Testis (tissue), 3 donors: ENCODE measurements around the gene UPF1. TPM values are rescaled to one million over a fixed set of nuclear protein-coding genes. Genes with fewer than 3 reads are reported as not detected.

Experiments used
- DNase-seq: peaks from one replicate; pipeline ENCODE4 v3.0.0-alpha.2; 2019
- H3K27ac ChIP-seq, 2 donors: fragments of 200-600 bp; sonication (generic); one replicate each; pipeline ENCODE4 v1.5.1; 2019
- H3K27me3 ChIP-seq: fragments of 200-600 bp; sonication (generic); one replicate; pipeline ENCODE4 v1.5.1; 2019
- H3K36me3 ChIP-seq: fragments of 200-600 bp; sonication (generic); one replicate; pipeline ENCODE4 v1.5.1; 2017; ENCODE audit warnings: low read depth; ENCODE audit errors: missing control alignments
- H3K4me1 ChIP-seq: fragments of 200-600 bp; sonication (generic); one replicate; pipeline ENCODE4 v1.5.1; 2019
- H3K4me3 ChIP-seq, 2 donors: fragments of 200-600 bp; sonication (generic); one replicate each; pipeline ENCODE4 v1.5.1; 2017 to 2019
- H3K9me3 ChIP-seq: fragments of 200-600 bp; sonication (generic); one replicate; pipeline ENCODE4 v1.5.1; 2017
- POLR2A ChIP-seq: fragments of 450-650 bp; IDR thresholded peaks from one replicate; pipeline ENCODE4 v1.6.1; 2017; ENCODE audit warnings: antibody characterized with exemption, mild to moderate bottlenecking, moderate library complexity
- WGBS, 2 donors: methylation state at CpG; one replicate each; pipeline ENCODE4 v1.1.5; 2018; 5-methylcytosine and 5-hydroxymethylcytosine counted together
- intact Hi-C: fragments of 100-400 bp; cut with DNase I; formaldehyde crosslinking; loops from one replicate; pipeline ENCODE4 v1.15.1; 2023; ENCODE audit warnings: low total_unique reads
- polyA plus RNA-seq: library from polyadenylated mRNA; stranded (reverse); fragments of 350-450 nt; fragmentation: Illumina TruSeq; extraction: RNeasy Lipid Tissue Mini Kit (QIAGEN cat#74804); gene quantifications from one replicate; pipeline ENCODE4 v1.2.3, GENCODE V29; 2014; ENCODE audit warnings: low read depth, low replicate concordance; ENCODE audit not compliant: insufficient read depth
- total RNA-seq, 2 donors: library from RNA; depleted of rRNA; stranded (reverse); fragments of >200 nt; gene quantifications; one replicate each; pipeline ENCODE4 v1.2.3, GENCODE V29; 2016
- TF ChIP-seq, protein P1 (sequence below), 3 experiments: fragments of 450-650 bp in 2 of 3; fragments of 200-600 bp in 1 of 3; sonication (generic) in 1 of 3; IDR thresholded peaks; one replicate each; pipeline ENCODE4 v1.5.1; 2016 to 2019; ENCODE audit warnings: antibody characterized with exemption in 3 of 3, mild to moderate bottlenecking in 2 of 3, moderate library complexity in 1 of 3

Gene UPF1
- total and polyA plus RNA-seq, 3 donors from 2014 or later = 99.0 to 188 (median 176) TPM

DNA sequence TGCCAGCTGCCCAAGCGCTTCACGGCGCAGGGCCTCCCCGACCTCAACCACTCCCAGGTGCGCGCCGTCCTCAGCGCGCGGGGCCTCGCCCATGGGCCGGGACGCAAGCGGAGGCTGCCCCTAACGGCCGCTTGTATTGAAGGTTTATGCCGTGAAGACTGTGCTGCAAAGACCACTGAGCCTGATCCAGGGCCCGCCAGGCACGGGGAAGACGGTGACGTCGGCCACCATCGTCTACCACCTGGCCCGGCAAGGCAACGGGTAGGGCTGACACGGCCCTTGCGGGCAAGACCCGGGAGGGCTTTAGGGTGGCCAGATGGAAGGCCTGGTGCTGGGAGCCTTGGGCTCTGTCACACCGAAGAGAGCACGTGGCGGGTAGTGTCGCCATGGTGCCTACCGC lies 23.2 kb downstream of the UPF1 start:
- no peak for TF ChIP-seq POLR2A
- TF ChIP-seq, protein P1, sequence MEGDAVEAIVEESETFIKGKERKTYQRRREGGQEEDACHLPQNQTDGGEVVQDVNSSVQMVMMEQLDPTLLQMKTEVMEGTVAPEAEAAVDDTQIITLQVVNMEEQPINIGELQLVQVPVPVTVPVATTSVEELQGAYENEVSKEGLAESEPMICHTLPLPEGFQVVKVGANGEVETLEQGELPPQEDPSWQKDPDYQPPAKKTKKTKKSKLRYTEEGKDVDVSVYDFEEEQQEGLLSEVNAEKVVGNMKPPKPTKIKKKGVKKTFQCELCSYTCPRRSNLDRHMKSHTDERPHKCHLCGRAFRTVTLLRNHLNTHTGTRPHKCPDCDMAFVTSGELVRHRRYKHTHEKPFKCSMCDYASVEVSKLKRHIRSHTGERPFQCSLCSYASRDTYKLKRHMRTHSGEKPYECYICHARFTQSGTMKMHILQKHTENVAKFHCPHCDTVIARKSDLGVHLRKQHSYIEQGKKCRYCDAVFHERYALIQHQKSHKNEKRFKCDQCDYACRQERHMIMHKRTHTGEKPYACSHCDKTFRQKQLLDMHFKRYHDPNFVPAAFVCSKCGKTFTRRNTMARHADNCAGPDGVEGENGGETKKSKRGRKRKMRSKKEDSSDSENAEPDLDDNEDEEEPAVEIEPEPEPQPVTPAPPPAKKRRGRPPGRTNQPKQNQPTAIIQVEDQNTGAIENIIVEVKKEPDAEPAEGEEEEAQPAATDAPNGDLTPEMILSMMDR (IDR thresholded peaks at IDR 0.05) = no peak

DNA sequence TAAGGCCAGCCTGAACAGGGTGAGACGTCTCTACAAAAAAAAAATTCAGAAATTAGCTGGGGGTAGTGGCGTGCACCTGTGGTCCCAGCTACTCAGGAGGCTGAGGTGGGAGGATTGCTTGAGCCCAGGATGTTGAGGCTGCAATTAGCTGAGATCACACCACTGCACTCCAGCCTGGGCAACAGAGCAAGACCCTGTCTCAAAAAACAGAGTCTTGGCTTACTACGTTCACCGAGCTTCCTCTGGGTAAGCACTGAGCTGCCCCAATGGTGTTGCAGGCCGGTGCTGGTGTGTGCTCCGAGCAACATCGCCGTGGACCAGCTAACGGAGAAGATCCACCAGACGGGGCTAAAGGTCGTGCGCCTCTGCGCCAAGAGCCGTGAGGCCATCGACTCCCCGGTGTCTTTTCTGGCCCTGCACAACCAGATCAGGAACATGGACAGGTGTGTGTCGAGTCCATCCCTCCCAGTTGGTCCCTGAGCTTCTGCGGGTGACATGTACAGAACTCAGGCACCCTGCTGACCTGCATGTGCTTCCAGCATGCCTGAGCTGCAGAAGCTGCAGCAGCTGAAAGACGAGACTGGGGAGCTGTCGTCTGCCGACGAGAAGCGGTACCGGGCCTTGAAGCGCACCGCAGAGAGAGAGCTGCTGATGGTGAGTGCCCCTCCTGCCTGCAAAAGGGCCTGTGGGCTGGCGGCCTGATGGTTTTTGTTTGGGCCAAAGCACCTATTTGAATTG lies 24.1 kb downstream of the UPF1 start:
- intact Hi-C loops = no loop called here
- no peaks in the 10 kb centered on the region for H3K9me3 ChIP-seq
- H3K27me3 ChIP-seq = no peaks in the 10 kb centered on the region
- peaks cover 14% of the 10 kb centered on the region for H3K4me1 ChIP-seq
- WGBS, 2 donors = 68 to 70% methylated on average over 7 to 27 of the region's 27 CpGs
- H3K4me3 ChIP-seq = no peak overlapping the region
- TF ChIP-seq, protein P1 (IDR thresholded peaks at IDR 0.05) = no peak
- no peak for TF ChIP-seq POLR2A
- DNase-seq = no peak
- H3K36me3 ChIP-seq = no peaks in the 10 kb centered on the region
- H3K27ac ChIP-seq = peak overlapping the region; percentile 4 to 73

More for the DNA sequence above, 23.2 kb downstream of the UPF1 start:
- WGBS, 2 donors = 96 to 97% methylated on average over 7 to 33 of the region's 33 CpGs
- Histone ChIP-seq H3K4me3 (no peak overlapping the region), H3K36me3 (no peaks in the 10 kb centered on the region), H3K27ac (no peak overlapping the region), H3K9me3 (no peaks in the 10 kb centered on the region), H3K4me1 (peaks cover 23% of the 10 kb centered on the region), H3K27me3 (no peaks in the 10 kb centered on the region)
- no peak for DNase-seq
- intact Hi-C loops = no loop called here

DNA sequence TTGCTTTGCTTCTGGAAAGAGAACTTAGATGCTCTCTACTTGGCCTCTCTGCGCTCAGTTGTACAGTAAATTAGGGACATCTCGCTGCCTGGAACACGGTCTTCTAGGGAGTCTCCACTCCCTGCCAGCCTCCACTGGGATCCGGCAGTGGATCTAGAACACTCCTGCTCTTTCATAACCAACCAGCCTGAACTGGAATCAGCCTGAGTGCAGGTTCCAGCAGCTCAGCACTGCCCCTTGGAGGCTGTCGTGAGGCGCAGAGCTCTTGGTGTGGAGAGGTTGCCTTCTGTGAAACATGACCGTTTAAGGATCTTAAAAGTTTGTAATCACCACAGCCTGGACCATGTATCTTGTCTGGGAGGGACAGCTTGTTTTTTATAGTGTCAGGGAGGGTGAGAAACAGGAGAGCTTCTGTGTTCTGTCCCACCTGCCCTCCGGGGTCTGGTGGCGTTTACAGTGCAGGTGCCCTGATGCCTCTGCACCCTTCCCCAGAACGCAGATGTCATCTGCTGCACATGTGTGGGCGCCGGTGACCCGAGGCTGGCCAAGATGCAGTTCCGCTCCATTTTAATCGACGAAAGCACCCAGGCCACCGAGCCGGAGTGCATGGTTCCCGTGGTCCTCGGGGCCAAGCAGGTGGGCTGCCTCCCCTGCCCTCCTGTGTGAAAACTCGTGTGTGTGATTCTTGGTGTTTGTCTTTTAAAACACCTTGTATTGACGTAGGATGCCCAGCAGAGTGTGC lies 24.8 kb downstream of the UPF1 start:
- WGBS, 2 donors = 75 to 80% methylated on average over 14 to 22 of the region's 22 CpGs
- intact Hi-C loops = no loop called here
- H3K36me3 ChIP-seq = no peaks in the 10 kb centered on the region

DNA sequence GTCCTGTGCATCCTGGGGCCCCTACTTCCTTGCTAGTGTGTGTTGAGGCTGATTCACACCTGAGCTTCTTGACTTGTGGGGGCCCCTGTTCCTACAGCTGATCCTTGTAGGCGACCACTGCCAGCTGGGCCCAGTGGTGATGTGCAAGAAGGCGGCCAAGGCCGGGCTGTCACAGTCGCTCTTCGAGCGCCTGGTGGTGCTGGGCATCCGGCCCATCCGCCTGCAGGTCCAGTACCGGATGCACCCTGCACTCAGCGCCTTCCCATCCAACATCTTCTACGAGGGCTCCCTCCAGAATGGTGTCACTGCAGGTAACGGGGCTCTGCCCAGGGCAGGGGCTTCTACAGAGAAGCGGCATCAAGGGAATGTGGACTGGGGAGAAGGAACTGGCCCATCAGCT lies 25.5 kb downstream of the UPF1 start:
- DNase-seq = no peak
- H3K36me3 ChIP-seq = no peaks in the 10 kb centered on the region
- H3K9me3 ChIP-seq = no peaks in the 10 kb centered on the region
- no peaks in the 10 kb centered on the region for H3K27me3 ChIP-seq
- TF ChIP-seq, protein P1 (IDR thresholded peaks at IDR 0.05) = no peak
- no peak for TF ChIP-seq POLR2A
- H3K4me1 ChIP-seq = peaks cover 7% of the 10 kb centered on the region
- whole genome bisulfite sequencing, 2 donors = 86 to 93% methylated on average over 12 to 13 of the region's 13 CpGs
- no peak overlapping the region for H3K4me3 ChIP-seq
- H3K27ac ChIP-seq = peak overlapping the region in 1 of 2 donors; percentile 4
- intact Hi-C loops = no loop called here

More for the DNA sequence above, 24.8 kb downstream of the UPF1 start:
- DNase-seq = peak; percentile 90
- TF ChIP-seq, protein P1 (IDR thresholded peaks at IDR 0.05) = peak; percentile 47 to 66 (median 66)
- no peak for TF ChIP-seq POLR2A
- H3K9me3 ChIP-seq = no peaks in the 10 kb centered on the region
- peak overlapping the region; percentile 4 to 73 for H3K27ac ChIP-seq
- H3K27me3 ChIP-seq = no peaks in the 10 kb centered on the region
- H3K4me3 ChIP-seq = no peak overlapping the region
- peaks cover 7% of the 10 kb centered on the region for H3K4me1 ChIP-seq
